ENCODE data around the gene TMEM141. TPM values are rescaled to one million over a fixed set of nuclear protein-coding genes. Genes with fewer than 3 reads are reported as not detected.

Gene TMEM141
- polyA plus RNA-seq, 1 of the 3 experiments (the other 2 are of a cell fraction): 112 TPM

GRCh38 chr9:136746155-136746490 lies 45.0 kb upstream of the TMEM141 start:
- Histone ChIP-seq H2AFZ (ENCODE audit: low read depth) (no peak overlapping the region), H3K4me2 (no peak overlapping the region), H3K27me3 (ENCODE audit: insufficient read depth) (no peaks in the 10 kb centered on the region), H3K9me2 (no peaks in the 10 kb centered on the region), H3K36me3 (replicated peaks in 1 of 2; ENCODE audit: control insufficient read depth in 1 of 2, insufficient read depth in 2 of 2, low read length in 1 of 2) (no peaks in the 10 kb centered on the region), H3F3A (replicated peaks; ENCODE audit: insufficient read depth) (no peaks in the 10 kb centered on the region), H3K4me3 (ENCODE audit: low read depth in 2 of 2, low read length in 1 of 2) (no peak overlapping the region), H4K20me1 (ENCODE audit: insufficient read depth) (no peaks in the 10 kb centered on the region), H3K27ac (ENCODE audit: low read depth in 2 of 2, low read length in 1 of 2) (no peak overlapping the region), H3K79me2 (ENCODE audit: insufficient read depth) (no peaks in the 10 kb centered on the region), H3K9ac (no peak overlapping the region), H3K4me1 (ENCODE audit: control insufficient read depth in 1 of 2, insufficient read depth in 2 of 2, low read depth in 1 of 2, low read length in 1 of 2) (peaks cover 0 to under 1% of the 10 kb centered on the region in 2 experiments; a peak in 1 of 4 replicates), H3K9me3 (no peaks in the 10 kb centered on the region)
- WGBS (ENCODE audit: low lambda C conversion rate): 81% methylated on average over 22 of the region's 22 CpGs
- TF ChIP-seq CTCF (IDR thresholded peaks at IDR 0.05) (no peak), FOXM1 (IDR thresholded peaks at IDR 0.05; ENCODE audit: low read depth) (no peak), NRF1 (IDR thresholded peaks at IDR 0.05; ENCODE audit: low read depth, low read length) (no peak), TCF12 (IDR thresholded peaks at IDR 0.05) (no peak), EZH2phosphoT487 (IDR thresholded peaks at IDR 0.05; ENCODE audit: borderline replicate concordance, low read depth) (no peak), USF2 (IDR thresholded peaks at IDR 0.05; ENCODE audit: borderline replicate concordance, low read depth, low read length) (no peak), FOSL2 (IDR thresholded peaks at IDR 0.05; ENCODE audit: borderline replicate concordance, low read depth) (no peak), MAX (IDR thresholded peaks at IDR 0.05; ENCODE audit: low read depth) (no peak), GATA2 (CRISPR knock-in tag; IDR thresholded peaks at IDR 0.05) (no peak), RXRA (IDR thresholded peaks at IDR 0.05; ENCODE audit: borderline replicate concordance, low read depth) (no peak), NFIC (IDR thresholded peaks at IDR 0.05; ENCODE audit: borderline replicate concordance) (no peak)
- POLR2A ChIA-PET: no interaction called here
- CTCF ChIA-PET: no interaction called here
- DNase-seq: no peak

- Histone ChIP-seq H3K9me2 (no peaks in the 10 kb centered on the region), H2AFZ (ENCODE audit: low read depth) (no peak overlapping the region), H3K79me2 (ENCODE audit: insufficient read depth) (no peaks in the 10 kb centered on the region), H3K9ac (no peak overlapping the region), H3K27ac (ENCODE audit: low read depth in 2 of 2, low read length in 1 of 2) (no peak overlapping the region), H3K36me3 (replicated peaks in 1 of 2; ENCODE audit: control insufficient read depth in 1 of 2, insufficient read depth in 2 of 2, low read length in 1 of 2) (no peaks in the 10 kb centered on the region), H3K27me3 (ENCODE audit: insufficient read depth) (no peaks in the 10 kb centered on the region), H4K20me1 (ENCODE audit: insufficient read depth) (no peaks in the 10 kb centered on the region), H3K4me3 (ENCODE audit: low read depth in 2 of 2, low read length in 1 of 2) (no peak overlapping the region), H3K4me2 (no peak overlapping the region), H3K9me3 (no peaks in the 10 kb centered on the region), H3F3A (replicated peaks; ENCODE audit: insufficient read depth) (no peaks in the 10 kb centered on the region), H3K4me1 (ENCODE audit: control insufficient read depth in 1 of 2, insufficient read depth in 2 of 2, low read depth in 1 of 2, low read length in 1 of 2) (no peaks in the 10 kb centered on the region; a peak in 1 of 4 replicates)
- TF ChIP-seq IRF3 (IDR thresholded peaks at IDR 0.05; ENCODE audit: low read depth, low read length) (no peak), JUND (IDR thresholded peaks at IDR 0.05) (no peak), MXI1 (IDR thresholded peaks at IDR 0.05; ENCODE audit: low read depth, low read length) (no peak), TEAD4 (IDR thresholded peaks at IDR 0.05; ENCODE audit: borderline replicate concordance, insufficient read depth) (no peak), RXRA (IDR thresholded peaks at IDR 0.05; ENCODE audit: borderline replicate concordance, low read depth) (no peak), ZBTB33 (IDR thresholded peaks at IDR 0.05; ENCODE audit: borderline replicate concordance, low read depth) (no peak)
- WGBS (ENCODE audit: low lambda C conversion rate): 80% methylated on average over 1 of the region's 18 CpGs
- ChIA-PET CTCF (interaction anchor here (0.7 to 4.7 kb wide), 3 partner anchors 14 to 23 kb away, joined by 3 to 19 read pairs (median 5); no protein-coding TSS in a partner anchor), POLR2A (no interaction called here)
- no peak for DNase-seq
These were observed 44.5 kb upstream of the TMEM141 start for GRCh38 chr9:136746621-136747020.
